H1 (cell line): ENCODE data around the gene THOC7.

Experiments
- BCL11A ChIP-seq, 2 experiments: IDR thresholded peaks; one replicate each; pipeline ENCODE4 v1.6.1; 2011; ENCODE audit warnings: low read depth in 2 of 2, low read length in 2 of 2, mild to moderate bottlenecking in 2 of 2
- CTCF ChIP-seq, 3 experiments: IDR thresholded peaks; 1 replicate in 2 of 3; 2 replicates in 1 of 3; pipeline versions ENCODE4 v1.5.1 to v1.6.1; 2011; ENCODE audit warnings: low read length in 3 of 3, mild to moderate bottlenecking in 3 of 3, inconsistent platforms in 2 of 3, low read depth in 1 of 3, moderate library complexity in 1 of 3; ENCODE audit not compliant: insufficient read depth in 1 of 3; ENCODE audit errors: control extremely low read depth in 1 of 3
- EGR1 ChIP-seq: IDR thresholded peaks from 2 replicates; pipeline ENCODE4 v1.6.1; 2011; ENCODE audit warnings: low read depth, low read length, borderline replicate concordance
- EP300 ChIP-seq, 2 experiments: IDR thresholded peaks; 1 replicate in 1 of 2; 2 replicates in 1 of 2; pipeline ENCODE4 v1.6.1; 2011 to 2012; ENCODE audit warnings: low read depth in 2 of 2, low read length in 2 of 2, mild to moderate bottlenecking in 2 of 2, borderline replicate concordance in 1 of 2, inconsistent platforms in 1 of 2, moderate library complexity in 1 of 2
- EZH2 ChIP-seq: fragments of 200-600 bp; sonication (generic); IDR thresholded peaks from 2 replicates; pipeline ENCODE4 v1.7.1; 2012; ENCODE audit warnings: low read depth, mild to moderate bottlenecking, moderate library complexity, low read length, inconsistent platforms; ENCODE audit not compliant: severe bottlenecking
- GTF2F1 ChIP-seq: IDR thresholded peaks from 2 replicates; pipeline ENCODE4 v1.6.1; 2012; ENCODE audit warnings: low read depth, low read length, improper control_type of control experiment, borderline replicate concordance
- JUND ChIP-seq: IDR thresholded peaks from 2 replicates; pipeline ENCODE4 v1.6.1; 2011; ENCODE audit warnings: mild to moderate bottlenecking, improper control_type of control experiment, low read length
- KDM1A ChIP-seq: fragments of 200-600, 300-600 bp; sonication (generic); IDR thresholded peaks from 2 replicates; pipeline ENCODE4 v1.7.1; 2016; ENCODE audit warnings: mild to moderate bottlenecking, low read length, borderline replicate concordance
- KDM4A ChIP-seq: IDR thresholded peaks from one replicate; pipeline ENCODE4 v1.7.1; 2012; ENCODE audit warnings: low read depth, mild to moderate bottlenecking, moderate library complexity, low read length, inconsistent platforms; ENCODE audit not compliant: severe bottlenecking
- MAX ChIP-seq: IDR thresholded peaks from 2 replicates; pipeline ENCODE4 v1.6.1; 2012; ENCODE audit warnings: inconsistent platforms
- POLR2A ChIP-seq, 2 experiments: IDR thresholded peaks; 1 replicate in 1 of 2; 2 replicates in 1 of 2; pipeline ENCODE4 v1.6.1; 2011; ENCODE audit warnings: low read depth in 2 of 2, low read length in 2 of 2, mild to moderate bottlenecking in 2 of 2; ENCODE audit errors: control extremely low read depth in 1 of 2
- POLR2AphosphoS5 ChIP-seq: IDR thresholded peaks from 2 replicates; pipeline ENCODE4 v1.6.1; 2011; ENCODE audit warnings: low read depth, low read length
- SIN3A ChIP-seq, 2 experiments: IDR thresholded peaks in 1 of 2; conservative IDR thresholded peaks in 1 of 2; 2 replicates each; pipeline ENCODE4 v1.6.1; 2011 to 2012; ENCODE audit warnings: low read length in 2 of 2, improper control_type of control experiment in 1 of 2, low read depth in 1 of 2, mild to moderate bottlenecking in 1 of 2

GRCh38 chr3:63807961-63808565 is 55.5 kb downstream of the THOC7 start:
- no peak for TF ChIP-seq EZH2
- TF ChIP-seq POLR2A (IDR thresholded peaks at IDR 0.05; ENCODE audit: control extremely low read depth in 1 of 2, low read depth in 2 of 2, low read length in 2 of 2): no peak
- no peak for TF ChIP-seq CTCF (IDR thresholded peaks at IDR 0.05; ENCODE audit: control extremely low read depth in 1 of 3, insufficient read depth in 1 of 3, low read depth in 1 of 3, low read length in 3 of 3)
- TF ChIP-seq EP300 (IDR thresholded peaks at IDR 0.05; ENCODE audit: borderline replicate concordance in 1 of 2, low read depth in 2 of 2, low read length in 2 of 2): no peak
- TF ChIP-seq JUND: no peak
- TF ChIP-seq MAX: no peak
- no peak for TF ChIP-seq GTF2F1
- TF ChIP-seq KDM1A: no peak
- TF ChIP-seq SIN3A (conservative IDR thresholded peaks at IDR 0.05 in 1 of 2, IDR thresholded peaks at IDR 0.05 in 1 of 2; ENCODE audit: low read depth in 1 of 2, low read length in 2 of 2): no peak
- no peak for TF ChIP-seq POLR2AphosphoS5
- TF ChIP-seq KDM4A: no peak
- TF ChIP-seq BCL11A (IDR thresholded peaks at IDR 0.05; ENCODE audit: low read depth in 2 of 2, low read length in 2 of 2): no peak
- TF ChIP-seq EGR1: no peak
